Endothelial cell of umbilical vein (primary cell): ENCODE data around the gene SMARCD3. TPM values are rescaled to one million over a fixed set of nuclear protein-coding genes. Genes with fewer than 3 reads are reported as not detected.
A peak's percentile ranks its signal among the peaks of the same experiment; 100 is the strongest.

Source experiments
- BruUV-seq: library from RNA; stranded (reverse); fragments of 400-500 nt; replicated peaks from 2 replicates; lab custom pipeline; 2021; lab: Mats Ljungman, UMichigan
- CTCF ChIA-PET: fragments of 300-600, 350-600 bp; sonication (Branson Sonifier 250); formaldehyde crosslinking; loops from one replicate; lab custom pipeline; 2021; ENCODE audit warnings: antibody characterized with exemption, inconsistent platforms; lab: Charles Lee
- POLR2A ChIA-PET: fragments of 300-600, 350-600 bp; sonication (Branson Sonifier 250); formaldehyde crosslinking; loops from one replicate; lab custom pipeline; 2021; ENCODE audit warnings: antibody characterized with exemption, inconsistent platforms; lab: Charles Lee
- DNase-seq: peaks from one replicate; pipeline ENCODE4 v3.0.0-alpha.2; 2011; ENCODE audit warnings: low read depth, low spot score
- FAIRE-seq: peaks from 2 replicates; lab custom pipeline; 2011; peaks lifted over from hg19 to GRCh38; lab: Jason Lieb, UNC
- H2AFZ ChIP-seq: 2 replicates; pipeline ENCODE4 v1.6.0; 2012; ENCODE audit warnings: low read depth, low read length, control low read depth, inconsistent platforms
- H3K27ac ChIP-seq: 2 replicates; pipeline ENCODE4 v1.5.1; 2011; ENCODE audit warnings: low read depth, mild to moderate bottlenecking, control low read depth, low read length, moderate library complexity; ENCODE audit not compliant: insufficient read depth
- H3K27me3 ChIP-seq, 2 experiments: 2 replicates each; pipeline versions ENCODE4 v1.6.0 to v1.6.1; 2011; ENCODE audit warnings: low read length in 2 of 2, mixed read lengths in 1 of 2; ENCODE audit not compliant: control insufficient read depth in 2 of 2, insufficient read depth in 2 of 2
- H3K36me3 ChIP-seq, 2 experiments: 2 replicates in 1 of 2; 3 replicates in 1 of 2; pipeline ENCODE4 v1.5.1; 2011; ENCODE audit warnings: low read length in 2 of 2, mild to moderate bottlenecking in 1 of 2, moderate library complexity in 1 of 2; ENCODE audit not compliant: control insufficient read depth in 2 of 2, insufficient read depth in 2 of 2; ENCODE audit errors: extremely low read depth in 1 of 2
- H3K4me1 ChIP-seq: 3 replicates; pipeline ENCODE4 v1.5.1; 2011; ENCODE audit warnings: mild to moderate bottlenecking, low read length; ENCODE audit not compliant: control insufficient read depth, insufficient read depth; ENCODE audit errors: extremely low read depth
- H3K4me2 ChIP-seq: 2 replicates; pipeline ENCODE4 v1.6.1; 2011; ENCODE audit warnings: low read length, control low read depth, mixed read lengths; ENCODE audit not compliant: insufficient read depth
- H3K4me3 ChIP-seq, 3 experiments: fragments of 200-600 bp in 1 of 3; sonication (generic), shearing (Covaris generic) in 1 of 3; replicated peaks in 1 of 3; 2 replicates each; pipeline ENCODE4 v1.5.1; 2011 to 2016; ENCODE audit warnings: control low read depth in 3 of 3, low read length in 3 of 3, mild to moderate bottlenecking in 2 of 3, inconsistent platforms in 1 of 3, low read depth in 1 of 3, moderate library complexity in 1 of 3; ENCODE audit not compliant: insufficient read depth in 1 of 3
- H3K79me2 ChIP-seq: 2 replicates; pipeline ENCODE4 v1.6.0; 2012; ENCODE audit warnings: low read length, inconsistent platforms; ENCODE audit not compliant: control insufficient read depth, insufficient read depth
- H3K9ac ChIP-seq: replicated peaks from 2 replicates; pipeline ENCODE3; 2011; ENCODE audit warnings: low read length, control low read depth; ENCODE audit not compliant: insufficient read depth; ENCODE audit errors: extremely low read depth
- H3K9me1 ChIP-seq: replicated peaks from 3 replicates; pipeline ENCODE4 v1.6.0; 2011; ENCODE audit warnings: mild to moderate bottlenecking, low read length; ENCODE audit not compliant: control insufficient read depth, insufficient read depth; ENCODE audit errors: extremely low read depth
- H3K9me3 ChIP-seq: replicated peaks from 2 replicates; pipeline ENCODE4 v1.5.1; 2012; ENCODE audit warnings: low read length, inconsistent platforms; ENCODE audit not compliant: control insufficient read depth, insufficient read depth
- H4K20me1 ChIP-seq: replicated peaks from 2 replicates; pipeline ENCODE3; 2011; ENCODE audit warnings: mild to moderate bottlenecking, low read length; ENCODE audit not compliant: control insufficient read depth, insufficient read depth; ENCODE audit errors: extremely low read depth
- EZH2 ChIP-seq: IDR thresholded peaks from 2 replicates; pipeline ENCODE4 v1.6.1; 2012; ENCODE audit warnings: borderline replicate concordance, low read depth, mild to moderate bottlenecking, moderate library complexity, low read length, inconsistent platforms; ENCODE audit not compliant: severe bottlenecking
- POLR2AphosphoS5 ChIP-seq: IDR thresholded peaks from 2 replicates; pipeline ENCODE4 v1.6.1; 2012; ENCODE audit warnings: low read depth, mild to moderate bottlenecking, control low read depth, low read length, moderate library complexity; ENCODE audit not compliant: insufficient read depth
- dilution Hi-C: fragments of 300-500 bp; cut with MboI; formaldehyde crosslinking; loops from one replicate; pipeline ENCODE4 v1.15.0; 2019; ENCODE audit warnings: low sequenced_read_pairs; ENCODE audit not compliant: extremely low pct_ligation_motif_present
- intact Hi-C: fragments of 100-400 bp; cut with micrococcal nuclease; formaldehyde crosslinking; loops from one replicate; pipeline ENCODE4 v1.10.0; 2022
- polyA plus RNA-seq, 4 experiments: library from polyadenylated mRNA; depleted of rRNA in 3 of 4; stranded (reverse) in 3 of 4; unstranded in 1 of 4; fragments of >200 nt; gene quantifications; 2 replicates each; pipeline versions ENCODE4 v1.2.1 to v1.2.3, GENCODE V29; 2011 to 2012; ENCODE audit warnings: missing spikeins in 1 of 4
- total RNA-seq: library from RNA; stranded (reverse); gene quantifications from 2 replicates; pipeline ENCODE4 v1.2.3, GENCODE V29; 2021
- TF ChIP-seq, protein P1 (sequence below), 2 donors: IDR thresholded peaks; 1 replicate in 1 of 2; 2 replicates in 1 of 2; pipeline ENCODE4 v1.5.1; 2011; ENCODE audit warnings: low read length in 2 of 2, mild to moderate bottlenecking in 2 of 2, moderate library complexity in 2 of 2, control low read depth in 1 of 2, inconsistent platforms in 1 of 2, low read depth in 1 of 2; ENCODE audit not compliant: insufficient read depth in 1 of 2; ENCODE audit errors: extremely low read depth in 1 of 2

SMARCD3 gene
- total and polyA plus RNA-seq, 2 donors (not counting 3 experiments of a cell fraction or from before 2014, with no cell fraction given), result 6.1 to 8.5 TPM

DNA sequence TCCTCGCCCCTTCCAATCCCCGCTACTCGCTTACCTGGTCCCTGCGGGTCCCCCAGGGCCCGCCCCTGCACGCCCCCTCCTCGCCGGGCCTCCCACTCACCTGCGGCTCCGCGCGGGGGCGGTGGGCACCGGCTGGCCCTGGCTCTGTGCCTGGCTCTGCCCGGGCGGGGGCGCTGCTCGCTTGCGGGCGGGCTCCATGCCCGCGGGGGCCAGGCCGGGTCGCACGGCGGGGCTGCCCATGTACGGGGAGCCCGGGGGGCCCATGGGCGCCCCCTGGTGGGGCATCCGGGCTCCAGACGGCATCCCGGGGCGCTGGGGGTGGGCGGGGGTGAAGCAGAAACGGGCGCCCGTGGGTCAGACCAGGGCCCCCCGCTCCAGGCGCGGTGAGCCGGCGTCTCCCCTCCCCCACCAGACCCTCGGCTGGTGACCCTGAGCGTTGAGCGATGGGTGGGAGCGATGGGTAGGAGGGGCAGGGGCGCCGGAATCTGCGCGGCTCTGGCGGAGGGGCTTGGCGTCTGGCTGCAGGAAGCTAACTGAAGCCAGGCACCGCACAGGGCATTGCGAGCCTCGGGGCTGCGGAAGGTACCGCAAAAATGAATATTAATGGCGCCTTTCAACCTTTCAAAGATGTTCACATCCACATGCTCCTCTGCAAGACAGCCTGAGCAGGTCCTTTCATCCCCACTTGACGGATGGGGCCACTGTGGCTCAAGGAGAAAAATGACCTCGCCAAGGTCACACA, 3.0 kb downstream of the SMARCD3 start:
- DNase-seq (peak; percentile 25), FAIRE-seq (no peak)
- Histone ChIP-seq H3K9ac (no peak overlapping the region), H3K36me3 (no peaks in the 10 kb centered on the region), H3K9me3 (no peaks in the 10 kb centered on the region), H3K4me3 (peak overlapping the region in 2 of 3 experiments; percentile 20 to 25), H4K20me1 (no peaks in the 10 kb centered on the region), H3K27ac (no peak overlapping the region), H3K4me1 (peaks cover 15% of the 10 kb centered on the region), H3K27me3 (peaks cover 0 to 6% of the 10 kb centered on the region in 2 experiments), H3K79me2 (no peaks in the 10 kb centered on the region), H2AFZ (peak overlapping the region; percentile 39), H3K9me1 (no peaks in the 10 kb centered on the region), H3K4me2 (no peak overlapping the region)
- POLR2A ChIA-PET, result no interaction called here
- TF ChIP-seq, protein P1, sequence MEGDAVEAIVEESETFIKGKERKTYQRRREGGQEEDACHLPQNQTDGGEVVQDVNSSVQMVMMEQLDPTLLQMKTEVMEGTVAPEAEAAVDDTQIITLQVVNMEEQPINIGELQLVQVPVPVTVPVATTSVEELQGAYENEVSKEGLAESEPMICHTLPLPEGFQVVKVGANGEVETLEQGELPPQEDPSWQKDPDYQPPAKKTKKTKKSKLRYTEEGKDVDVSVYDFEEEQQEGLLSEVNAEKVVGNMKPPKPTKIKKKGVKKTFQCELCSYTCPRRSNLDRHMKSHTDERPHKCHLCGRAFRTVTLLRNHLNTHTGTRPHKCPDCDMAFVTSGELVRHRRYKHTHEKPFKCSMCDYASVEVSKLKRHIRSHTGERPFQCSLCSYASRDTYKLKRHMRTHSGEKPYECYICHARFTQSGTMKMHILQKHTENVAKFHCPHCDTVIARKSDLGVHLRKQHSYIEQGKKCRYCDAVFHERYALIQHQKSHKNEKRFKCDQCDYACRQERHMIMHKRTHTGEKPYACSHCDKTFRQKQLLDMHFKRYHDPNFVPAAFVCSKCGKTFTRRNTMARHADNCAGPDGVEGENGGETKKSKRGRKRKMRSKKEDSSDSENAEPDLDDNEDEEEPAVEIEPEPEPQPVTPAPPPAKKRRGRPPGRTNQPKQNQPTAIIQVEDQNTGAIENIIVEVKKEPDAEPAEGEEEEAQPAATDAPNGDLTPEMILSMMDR (IDR thresholded peaks at IDR 0.05; ENCODE audit: extremely low read depth in 1 of 2, insufficient read depth in 1 of 2, low read depth in 1 of 2, low read length in 2 of 2), result peak; percentile 44 to 67
- TF ChIP-seq EZH2 (peak; percentile 68), POLR2AphosphoS5 (no peak)
- no TSS peak for BruUV-seq
- dilution Hi-C loops (no loop called here), intact Hi-C loops (loop anchor here (1.0 to 2.0 kb wide), 2 partner anchors 19 to 58 kb away; partner anchors contain the start of gene ABCF2)
- CTCF ChIA-PET, result interaction anchor here (0.8 to 3.0 kb wide), 10 partner anchors 9 to 283 kb away, joined by 3 to 58 read pairs (median 5); partner anchors contain the start of genes ABCF2 and CHPF2
